Karpas-422 (cell line): ENCODE data around the gene MYCBPAP. TPM values are rescaled to one million over a fixed set of nuclear protein-coding genes. Genes with fewer than 3 reads are reported as not detected.

Experiments
- DNase-seq: peaks from one replicate; pipeline ENCODE4 v3.0.0-alpha.2; 2015
- H2AFZ ChIP-seq: fragments of 200-600 bp; sonication (generic); 2 replicates; pipeline ENCODE4 v1.6.1; 2014; ENCODE audit warnings: antibody characterized with exemption, low read length, mixed read lengths
- H3K27ac ChIP-seq: fragments of 200-600 bp; sonication (generic); 2 replicates; pipeline ENCODE4 v1.5.1; 2014; ENCODE audit warnings: mild to moderate bottlenecking, low read length, moderate library complexity
- H3K27me3 ChIP-seq: fragments of 200-600 bp; sonication (generic); 2 replicates; pipeline ENCODE4 v1.6.1; 2014; ENCODE audit warnings: low read length, mixed read lengths
- H3K36me3 ChIP-seq: fragments of 200-600 bp; sonication (generic); 2 replicates; pipeline ENCODE4 v1.6.1; 2014; ENCODE audit warnings: low read length, mixed read lengths; ENCODE audit not compliant: insufficient read depth
- H3K4me1 ChIP-seq: fragments of 200-600 bp; sonication (generic); 2 replicates; pipeline ENCODE4 v1.6.1; 2014; ENCODE audit warnings: mild to moderate bottlenecking, low read length, mixed read lengths
- H3K4me2 ChIP-seq: fragments of 200-600 bp; sonication (generic); 2 replicates; pipeline ENCODE4 v1.6.1; 2014; ENCODE audit warnings: low read length, low read depth, mild to moderate bottlenecking; ENCODE audit not compliant: poor library complexity, severe bottlenecking
- H3K4me3 ChIP-seq: fragments of 200-600 bp; sonication (generic); 2 replicates; pipeline ENCODE4 v1.5.1; 2014; ENCODE audit warnings: mild to moderate bottlenecking, antibody characterized with exemption, low read length, mixed read lengths
- H3K79me2 ChIP-seq: fragments of 200-600 bp; sonication (generic); 2 replicates; pipeline ENCODE4 v1.6.1; 2014; ENCODE audit warnings: mild to moderate bottlenecking, low read length, mixed read lengths
- H3K9ac ChIP-seq: fragments of 200-600 bp; sonication (generic); 2 replicates; pipeline ENCODE4 v1.6.0; 2014; ENCODE audit warnings: low read length
- H3K9me2 ChIP-seq: fragments of 200-600 bp; sonication (generic), shearing (Covaris generic); replicated peaks from 2 replicates; pipeline ENCODE4 v1.6.0; 2014; ENCODE audit warnings: mild to moderate bottlenecking, low read length, moderate library complexity; ENCODE audit not compliant: insufficient read depth
- H3K9me3 ChIP-seq: fragments of 300-700, 200-600 bp; sonication (generic); 2 replicates; pipeline ENCODE4 v1.6.1; 2014; ENCODE audit warnings: low read length, mixed read lengths
- H4K20me1 ChIP-seq: fragments of 200-600 bp; sonication (generic); 2 replicates; pipeline ENCODE4 v1.6.1; 2014; ENCODE audit warnings: mild to moderate bottlenecking, antibody characterized with exemption, low read length, low read depth; ENCODE audit not compliant: insufficient read depth
- total RNA-seq: library from RNA; depleted of rRNA; stranded (reverse); fragments of >200 nt; shearing (Covaris generic); gene quantifications from 2 replicates; pipeline ENCODE4 v1.2.3, GENCODE V29; 2014; ENCODE audit warnings: low replicate concordance

Gene MYCBPAP
- total RNA-seq, 1 experiment from 2014 or later: 2.0 TPM

DNA sequence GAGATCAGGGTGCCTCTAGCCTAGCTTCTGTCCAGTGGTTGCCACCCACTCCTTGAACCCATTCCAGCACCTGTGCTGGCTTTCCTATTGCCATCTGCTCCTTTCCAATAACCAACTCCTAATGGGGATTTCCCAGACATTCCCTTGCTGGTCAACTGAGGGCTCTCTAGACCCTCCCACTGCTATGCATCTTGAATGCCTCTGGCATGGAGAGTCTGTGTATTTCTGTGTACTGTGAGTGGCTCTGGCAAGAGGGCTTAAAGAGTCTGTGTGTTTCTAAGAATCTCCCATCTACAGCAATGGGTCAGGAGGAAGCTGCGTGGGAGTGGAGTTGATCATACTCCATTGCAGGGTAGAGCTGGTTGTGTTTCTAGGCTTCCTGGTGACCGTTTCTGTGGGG lies 13.3 kb downstream of the MYCBPAP start:
- Histone ChIP-seq H3K27me3 (no peaks in the 10 kb centered on the region), H3K36me3 (no peaks in the 10 kb centered on the region), H3K27ac (no peak overlapping the region), H4K20me1 (no peaks in the 10 kb centered on the region), H3K79me2 (no peaks in the 10 kb centered on the region), H3K9ac (no peak overlapping the region), H3K9me3 (no peaks in the 10 kb centered on the region), H3K4me3 (no peak overlapping the region), H3K9me2 (no peaks in the 10 kb centered on the region), H3K4me1 (no peaks in the 10 kb centered on the region), H2AFZ (no peak overlapping the region), H3K4me2 (no peak overlapping the region)
- DNase-seq: no peak

DNA sequence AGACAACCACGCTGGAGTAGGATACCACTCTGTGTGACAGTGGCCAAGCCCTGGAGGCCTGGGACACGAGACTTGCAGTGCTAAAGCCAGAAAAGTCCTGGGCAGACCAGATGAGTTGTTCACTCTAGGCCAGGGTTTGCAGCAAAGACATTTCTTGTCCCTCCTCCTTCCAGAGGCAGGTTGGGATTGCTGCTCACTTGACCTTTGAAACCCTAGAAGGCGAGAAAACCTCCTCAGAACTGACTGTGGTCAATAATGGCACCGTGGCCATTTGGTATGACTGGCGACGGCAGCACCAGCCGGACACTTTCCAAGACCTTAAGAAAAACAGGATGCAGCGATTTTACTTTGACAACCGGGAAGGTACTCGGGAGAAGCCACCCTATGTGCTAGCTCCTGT lies 14.5 kb downstream of the MYCBPAP start:
- Histone ChIP-seq H3K4me2 (no peak overlapping the region), H3K36me3 (no peaks in the 10 kb centered on the region), H3K27ac (no peak overlapping the region), H3K9ac (no peak overlapping the region), H3K9me3 (no peaks in the 10 kb centered on the region), H4K20me1 (no peaks in the 10 kb centered on the region), H3K27me3 (no peaks in the 10 kb centered on the region), H3K79me2 (no peaks in the 10 kb centered on the region), H2AFZ (no peak overlapping the region), H3K9me2 (no peaks in the 10 kb centered on the region), H3K4me3 (no peak overlapping the region), H3K4me1 (no peaks in the 10 kb centered on the region)
- DNase-seq: no peak

DNA sequence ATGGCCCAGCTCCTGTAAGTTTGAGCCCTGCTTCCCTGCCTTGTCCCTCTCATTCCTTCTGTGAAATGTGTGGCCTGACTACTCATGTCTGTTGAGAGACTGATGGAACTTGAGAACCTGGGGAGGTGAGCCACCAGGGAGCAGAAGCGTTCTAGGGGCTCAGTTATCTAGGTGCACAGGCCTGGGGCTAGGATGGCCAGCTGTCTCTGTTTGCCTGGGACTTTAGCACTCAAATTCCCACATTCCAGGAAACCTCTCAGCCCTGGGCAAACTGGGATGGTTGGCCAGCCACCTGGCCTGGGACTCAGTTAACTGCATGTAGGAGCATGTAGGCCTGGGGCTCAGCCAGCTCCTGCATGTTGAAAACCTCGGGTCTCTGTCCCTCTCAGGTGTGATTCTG lies 15.0 kb downstream of the MYCBPAP start:
- Histone ChIP-seq H3K79me2 (no peaks in the 10 kb centered on the region), H3K36me3 (no peaks in the 10 kb centered on the region), H3K9me3 (no peaks in the 10 kb centered on the region), H4K20me1 (no peaks in the 10 kb centered on the region), H3K4me1 (no peaks in the 10 kb centered on the region), H3K4me2 (no peak overlapping the region), H2AFZ (no peak overlapping the region), H3K27ac (no peak overlapping the region), H3K27me3 (no peaks in the 10 kb centered on the region), H3K4me3 (no peak overlapping the region), H3K9ac (no peak overlapping the region), H3K9me2 (no peaks in the 10 kb centered on the region)
- DNase-seq: no peak

DNA sequence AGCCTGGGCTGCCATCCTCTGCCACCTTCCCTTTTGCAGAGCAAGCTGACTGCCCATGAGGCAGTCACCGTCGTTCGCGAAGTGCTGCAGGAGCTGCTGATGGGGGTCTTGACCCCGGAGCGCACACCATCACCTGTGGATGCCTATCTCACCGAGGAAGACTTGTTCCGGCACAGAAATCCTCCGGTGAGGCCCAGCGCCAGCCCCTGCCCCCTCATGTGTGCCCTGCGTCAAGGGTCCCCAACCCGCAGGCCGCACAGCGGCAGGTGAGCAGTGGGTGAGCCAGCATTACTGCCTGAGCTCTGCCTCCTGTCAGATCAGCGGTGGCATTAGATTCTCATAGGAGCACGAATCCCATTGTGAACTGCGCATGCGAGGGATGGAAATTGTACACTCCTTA lies 16.6 kb downstream of the MYCBPAP start:
- no peak overlapping the region for H3K27ac ChIP-seq
- H3K27me3 ChIP-seq: no peaks in the 10 kb centered on the region
- no peaks in the 10 kb centered on the region for H3K9me3 ChIP-seq
- H3K36me3 ChIP-seq: no peaks in the 10 kb centered on the region
- H3K4me2 ChIP-seq: no peak overlapping the region
- H3K4me1 ChIP-seq: no peaks in the 10 kb centered on the region
- H3K9me2 ChIP-seq: no peaks in the 10 kb centered on the region
- no peaks in the 10 kb centered on the region for H4K20me1 ChIP-seq
- H3K79me2 ChIP-seq: no peaks in the 10 kb centered on the region
- DNase-seq: no peak
- no peak overlapping the region for H3K4me3 ChIP-seq
- H3K9ac ChIP-seq: no peak overlapping the region
- no peak overlapping the region for H2AFZ ChIP-seq

DNA sequence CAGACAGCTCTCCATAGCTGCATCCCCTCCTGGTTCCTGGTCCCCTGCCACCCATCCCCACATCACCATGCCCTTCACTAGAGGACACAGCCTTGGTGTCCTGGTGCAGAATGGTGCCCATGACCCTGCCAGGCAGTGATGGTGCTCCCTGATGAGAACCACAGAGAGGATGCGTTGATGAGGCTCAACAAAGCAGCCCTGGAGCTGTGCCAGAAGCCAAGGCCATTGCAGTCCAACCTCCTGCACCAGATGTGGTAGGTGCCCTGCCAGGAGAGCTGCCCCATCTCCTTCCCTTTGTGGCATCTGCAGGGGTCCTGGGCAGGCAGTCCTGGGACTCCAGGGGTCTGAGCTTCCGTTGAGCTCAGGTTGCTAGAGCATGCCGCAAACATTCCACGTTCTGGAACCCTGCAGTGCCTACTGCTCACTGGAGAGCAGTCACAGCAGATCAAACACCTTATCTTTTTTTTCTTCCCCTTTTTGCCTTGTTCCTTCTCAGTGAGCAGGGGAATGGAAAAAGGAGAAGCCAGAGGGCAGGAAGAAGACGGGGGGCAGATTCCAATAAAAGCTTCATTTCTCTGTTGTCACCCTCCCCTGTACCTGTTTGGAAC lies 19.0 kb downstream of the MYCBPAP start:
- Histone ChIP-seq H4K20me1 (no peaks in the 10 kb centered on the region), H3K4me1 (no peaks in the 10 kb centered on the region), H3K27me3 (no peaks in the 10 kb centered on the region), H3K9ac (no peak overlapping the region), H3K27ac (no peak overlapping the region), H3K9me3 (no peaks in the 10 kb centered on the region), H3K4me2 (no peak overlapping the region), H3K4me3 (no peak overlapping the region), H3K36me3 (no peaks in the 10 kb centered on the region), H3K9me2 (no peaks in the 10 kb centered on the region), H3K79me2 (no peaks in the 10 kb centered on the region), H2AFZ (no peak overlapping the region)
- DNase-seq: no peak

DNA sequence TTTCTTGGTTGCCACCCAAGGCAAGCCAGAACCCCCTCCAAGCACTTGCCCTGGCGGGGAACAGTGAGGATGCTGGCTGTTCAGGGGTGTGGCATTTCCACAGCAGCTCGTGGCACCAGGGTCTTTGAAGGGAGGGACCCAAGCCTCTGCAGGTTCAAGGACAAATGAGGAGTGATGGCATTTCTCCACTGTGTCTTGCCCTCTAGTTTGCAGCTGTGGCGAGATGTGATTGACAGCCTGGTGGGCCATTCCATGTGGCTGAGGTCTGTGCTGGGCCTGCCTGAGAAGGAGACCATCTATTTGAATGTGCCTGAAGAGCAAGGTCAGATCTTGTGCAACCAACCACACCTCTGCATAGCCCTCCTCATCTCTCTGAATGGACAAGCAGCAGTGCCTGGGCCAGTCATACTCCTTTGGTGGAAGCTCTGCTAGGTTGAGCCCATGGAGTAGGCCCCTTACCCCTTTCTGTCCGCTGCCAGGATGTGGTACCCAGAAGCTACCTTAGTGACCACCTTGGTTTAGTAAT lies 19.8 kb downstream of the MYCBPAP start:
- DNase-seq: no peak

DNA sequence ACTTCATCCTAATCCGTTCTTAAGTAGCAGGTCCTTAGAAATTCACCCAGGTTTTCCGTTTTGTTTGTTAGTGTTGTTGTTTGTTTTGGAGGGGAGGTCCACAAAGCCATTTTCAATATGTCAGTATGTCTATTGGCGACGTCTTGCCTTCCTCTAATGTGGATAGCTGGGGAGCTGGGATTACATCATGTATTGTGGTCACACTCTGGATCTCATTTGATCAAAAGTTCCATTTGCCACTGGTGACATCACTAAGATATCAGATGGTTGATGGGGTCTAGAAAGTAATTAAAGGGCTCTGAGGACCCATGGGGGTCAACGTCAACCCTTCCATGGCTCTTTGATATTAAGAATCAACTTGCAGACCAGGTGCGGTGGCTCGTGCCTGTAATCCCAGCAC lies 21.6 kb downstream of the MYCBPAP start:
- Histone ChIP-seq H3K9ac (no peak overlapping the region), H3K36me3 (no peaks in the 10 kb centered on the region), H3K9me3 (no peaks in the 10 kb centered on the region), H3K4me1 (no peaks in the 10 kb centered on the region), H2AFZ (no peak overlapping the region), H3K27me3 (no peaks in the 10 kb centered on the region), H3K9me2 (no peaks in the 10 kb centered on the region), H3K79me2 (no peaks in the 10 kb centered on the region), H3K27ac (no peak overlapping the region), H4K20me1 (no peaks in the 10 kb centered on the region), H3K4me3 (no peak overlapping the region), H3K4me2 (no peak overlapping the region)
- DNase-seq: no peak

More for the DNA sequence above, 19.8 kb downstream of the MYCBPAP start:
- Histone ChIP-seq H3K9me2 (no peaks in the 10 kb centered on the region), H3K4me3 (no peak overlapping the region), H3K27me3 (no peaks in the 10 kb centered on the region), H3K36me3 (no peaks in the 10 kb centered on the region), H3K4me2 (no peak overlapping the region), H3K9me3 (no peaks in the 10 kb centered on the region), H2AFZ (no peak overlapping the region), H3K27ac (no peak overlapping the region), H3K79me2 (no peaks in the 10 kb centered on the region), H4K20me1 (no peaks in the 10 kb centered on the region), H3K4me1 (no peaks in the 10 kb centered on the region), H3K9ac (no peak overlapping the region)

DNA sequence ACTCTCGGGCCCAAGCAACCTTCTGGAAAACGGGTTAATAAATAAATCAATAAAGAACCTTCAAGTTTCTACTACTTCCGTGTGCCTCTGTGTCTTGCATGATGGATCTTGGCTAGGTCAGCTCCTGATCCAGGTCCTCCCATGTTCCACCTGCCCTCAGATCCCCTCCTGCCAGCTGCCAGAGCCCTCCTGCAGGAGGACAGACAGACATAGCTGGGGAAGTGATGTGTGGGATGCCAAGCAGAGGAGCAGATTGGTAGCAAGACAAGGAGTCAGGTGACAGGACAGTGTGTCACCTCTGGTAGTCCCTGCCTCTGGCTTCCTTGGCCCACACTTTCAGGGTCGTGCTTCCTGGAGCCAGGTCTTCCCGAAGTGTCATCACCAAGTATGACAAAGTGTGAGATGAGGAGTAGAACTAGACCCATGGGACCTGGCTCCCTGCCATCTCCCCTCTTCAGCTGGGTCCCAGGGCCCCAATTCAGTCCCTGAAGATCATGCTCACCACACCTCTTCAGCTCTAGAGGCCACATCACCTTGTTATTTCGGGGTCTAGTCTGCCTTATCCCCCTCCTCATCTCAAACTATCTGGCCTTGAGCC lies 23.3 kb downstream of the MYCBPAP start:
- Histone ChIP-seq H3K36me3 (no peaks in the 10 kb centered on the region), H3K9ac (no peak overlapping the region), H3K9me3 (no peaks in the 10 kb centered on the region), H3K9me2 (no peaks in the 10 kb centered on the region), H4K20me1 (0 out of 2 replicates have a peak, but pooled peaks cover 4% of the 10 kb centered on the region), H2AFZ (no peak overlapping the region), H3K4me1 (no peaks in the 10 kb centered on the region), H3K27me3 (no peaks in the 10 kb centered on the region), H3K27ac (no peak overlapping the region), H3K4me3 (no peak overlapping the region), H3K79me2 (no peaks in the 10 kb centered on the region), H3K4me2 (no peak overlapping the region)
- DNase-seq: no peak
